Stimulated activated naive CD4-positive, alpha-beta T cell (primary cell): ENCODE results near the gene VAMP7.
"Not testable (repeated sequence)": the region's sequence is repeated elsewhere in the genome, so short reads cannot be mapped to it uniquely, and the experiment has no call there.

Experiments
- DNase-seq, 6 experiments: peaks; one replicate each; lab custom pipeline; 2025; lab: John Stamatoyannopoulos, UW

VAMP7 gene

GRCh38 chrX:155907661-155908060, 26.5 kb downstream of the VAMP7 start:
- not testable (repeated sequence) for DNase-seq

DNA sequence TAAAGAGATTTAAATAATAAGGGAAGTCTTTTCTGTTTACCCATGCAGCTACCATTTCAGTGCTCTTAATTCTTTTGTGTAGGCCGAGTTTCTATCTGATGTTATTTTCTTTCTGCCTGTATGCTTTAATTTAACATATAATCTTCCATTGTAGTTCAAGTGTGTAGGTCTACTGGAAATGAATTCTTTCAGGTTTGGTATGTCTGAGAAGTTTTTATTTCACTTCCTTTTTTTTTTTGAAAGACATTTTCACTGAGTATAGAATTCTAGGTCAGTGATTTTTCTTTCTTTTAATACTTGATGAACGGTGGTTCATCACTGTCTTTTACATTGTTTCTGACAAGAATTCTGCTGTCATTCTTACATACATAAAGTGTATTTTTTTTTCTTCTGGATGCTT, 42.1 kb downstream of the VAMP7 start:
- no peak for DNase-seq

DNA sequence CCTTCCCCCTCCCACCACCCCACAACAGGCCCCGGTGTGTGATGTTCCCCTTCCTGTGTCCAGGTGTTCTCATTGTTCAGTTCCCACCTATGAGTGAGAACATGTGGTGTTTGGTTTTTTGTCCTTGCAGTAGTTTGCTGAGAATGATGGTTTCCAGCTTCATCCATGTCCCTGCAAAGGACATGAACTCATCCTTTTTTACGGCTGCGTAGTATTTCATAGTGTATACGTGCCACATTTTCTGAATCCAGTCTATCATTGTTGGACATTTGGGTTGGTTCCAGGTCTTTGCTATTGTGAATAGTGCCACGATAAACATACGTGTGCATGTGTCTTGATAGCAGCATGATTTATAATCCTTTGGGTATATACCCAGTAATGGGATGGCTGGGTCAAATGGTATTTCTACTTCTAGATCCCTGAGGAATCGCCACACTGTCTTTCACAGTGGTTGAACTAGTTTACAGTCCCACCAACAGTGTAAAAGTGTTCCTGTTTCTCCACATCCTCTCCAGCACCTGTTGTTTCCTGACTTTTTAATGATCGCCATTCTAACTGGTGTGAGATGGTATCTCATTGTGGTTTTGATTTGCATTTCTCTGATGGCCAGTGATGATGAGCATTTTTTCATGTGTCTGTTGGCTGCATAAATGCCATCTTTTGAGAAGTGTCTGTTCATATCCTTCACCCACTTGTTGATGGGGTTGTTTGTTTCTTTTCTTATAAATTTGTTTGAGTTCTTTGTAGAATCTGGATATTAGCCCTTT, 49.9 kb downstream of the VAMP7 start:
- not testable (repeated sequence) for DNase-seq

DNA sequence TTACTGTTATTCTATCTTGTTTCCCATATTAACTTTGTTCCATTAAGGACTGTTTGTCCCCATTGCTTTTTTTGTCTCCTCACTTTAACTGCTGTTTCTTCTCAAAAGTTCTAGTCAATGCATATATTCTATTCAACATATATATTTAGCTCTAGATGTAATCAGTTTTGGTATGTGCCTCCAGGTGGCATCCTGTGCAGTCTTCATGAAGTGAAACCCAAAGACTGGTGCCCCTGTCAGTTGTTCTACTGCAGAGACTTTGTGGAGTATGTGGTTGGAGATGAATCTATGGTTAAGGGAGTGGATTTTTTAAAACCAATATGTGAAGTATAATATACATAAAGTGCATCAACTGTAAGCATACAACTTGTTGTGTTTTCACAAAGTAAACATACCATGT, 57.0 kb downstream of the VAMP7 start:
- no peak for DNase-seq

DNA sequence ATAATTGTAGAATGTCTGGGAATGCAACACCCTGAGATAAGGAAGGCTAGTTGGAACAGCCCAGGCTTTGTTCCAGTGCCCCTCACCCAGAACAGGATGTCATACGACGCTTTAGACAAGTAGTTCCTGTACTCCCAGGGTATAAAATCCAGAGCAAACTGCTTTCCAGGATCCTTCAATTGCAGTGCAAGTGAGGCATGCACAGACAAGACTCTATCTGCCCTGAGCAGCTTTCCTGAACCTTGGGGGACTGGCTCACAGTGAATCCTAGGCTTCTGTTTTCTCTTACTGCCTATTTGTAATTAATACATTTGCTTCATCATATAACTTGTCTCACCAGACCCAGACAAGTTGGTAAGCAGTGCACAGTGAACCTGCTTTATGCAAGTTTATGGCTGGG, 68.0 kb downstream of the VAMP7 start:
- no peak for DNase-seq

GRCh38 chrX:155951237-155951789, 70.2 kb downstream of the VAMP7 start:
- DNase-seq = no peak

GRCh38 chrX:155953055-155953454, 71.9 kb downstream of the VAMP7 start:
- DNase-seq = no peak

DNA sequence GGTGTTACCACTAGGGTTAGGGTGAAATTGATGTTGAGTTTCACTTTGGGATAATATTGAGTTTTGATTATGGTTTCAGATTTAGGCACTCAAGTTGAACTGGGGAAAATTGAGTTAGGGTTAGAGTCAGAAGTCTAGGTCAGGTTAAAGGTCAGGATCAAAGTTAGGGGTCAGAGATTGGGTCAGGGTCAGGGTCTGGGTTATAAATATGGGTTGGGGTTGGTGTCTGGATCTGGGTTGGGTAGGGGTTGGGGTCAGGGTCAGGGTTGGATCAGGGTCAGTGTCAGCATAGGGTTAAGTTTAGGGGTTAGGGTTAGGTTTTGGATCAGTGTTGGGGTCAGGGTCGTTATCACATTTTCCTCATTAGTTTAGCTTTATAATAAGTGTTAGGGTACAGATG, 73.6 kb downstream of the VAMP7 start:
- DNase-seq = no peak

- no peak for DNase-seq
Measured at GRCh38 chrX:155956099-155956498, 75.0 kb downstream of the VAMP7 start.

- no peak for DNase-seq
Measured at GRCh38 chrX:155956649-155957048, 75.5 kb downstream of the VAMP7 start.

- no peak for DNase-seq
Measured at GRCh38 chrX:155957843-155958242, 76.7 kb downstream of the VAMP7 start.

- no peak for DNase-seq
Measured at GRCh38 chrX:155959018-155959587, 78.0 kb downstream of the VAMP7 start.

DNA sequence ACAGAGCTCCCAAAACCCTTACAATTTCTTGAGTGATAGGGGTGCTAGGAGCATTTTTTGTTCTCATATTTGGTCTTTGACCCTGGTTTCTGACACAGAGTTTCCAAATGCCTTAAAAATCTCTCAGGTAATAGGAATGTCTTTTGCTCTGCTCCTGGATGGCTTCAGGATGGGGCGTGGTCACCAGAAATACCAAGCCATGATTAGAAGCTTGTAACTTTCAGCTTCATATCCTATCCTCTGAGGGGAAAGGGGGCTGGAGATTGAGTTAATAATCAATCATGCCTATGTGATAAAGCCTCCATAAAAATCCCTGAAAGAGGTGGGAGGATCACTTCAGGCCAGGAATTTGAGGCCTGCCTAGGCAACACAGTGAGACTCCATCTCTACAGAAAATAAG, 81.8 kb downstream of the VAMP7 start:
- no peak for DNase-seq

DNA sequence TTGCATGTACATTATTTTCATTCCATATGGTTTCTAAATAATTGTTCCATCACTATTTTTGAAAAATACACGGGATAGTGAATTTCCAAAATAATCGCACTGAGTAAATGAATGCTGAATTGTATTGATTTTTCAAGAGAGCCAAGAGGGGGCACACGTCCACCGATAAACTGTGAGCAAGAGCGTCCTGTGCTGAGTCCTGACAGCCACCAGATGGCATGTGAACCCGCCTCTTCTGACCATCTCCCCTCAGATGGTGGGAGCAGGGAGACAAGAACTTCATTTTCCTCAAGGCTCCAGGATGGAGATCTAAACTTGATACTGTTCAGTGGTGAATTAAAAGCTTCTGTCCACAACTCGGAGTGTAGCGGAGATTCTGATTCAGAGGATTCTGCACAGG, 85.7 kb downstream of the VAMP7 start:
- DNase-seq = peak in 1 of 6 experiments; percentile 1

DNA sequence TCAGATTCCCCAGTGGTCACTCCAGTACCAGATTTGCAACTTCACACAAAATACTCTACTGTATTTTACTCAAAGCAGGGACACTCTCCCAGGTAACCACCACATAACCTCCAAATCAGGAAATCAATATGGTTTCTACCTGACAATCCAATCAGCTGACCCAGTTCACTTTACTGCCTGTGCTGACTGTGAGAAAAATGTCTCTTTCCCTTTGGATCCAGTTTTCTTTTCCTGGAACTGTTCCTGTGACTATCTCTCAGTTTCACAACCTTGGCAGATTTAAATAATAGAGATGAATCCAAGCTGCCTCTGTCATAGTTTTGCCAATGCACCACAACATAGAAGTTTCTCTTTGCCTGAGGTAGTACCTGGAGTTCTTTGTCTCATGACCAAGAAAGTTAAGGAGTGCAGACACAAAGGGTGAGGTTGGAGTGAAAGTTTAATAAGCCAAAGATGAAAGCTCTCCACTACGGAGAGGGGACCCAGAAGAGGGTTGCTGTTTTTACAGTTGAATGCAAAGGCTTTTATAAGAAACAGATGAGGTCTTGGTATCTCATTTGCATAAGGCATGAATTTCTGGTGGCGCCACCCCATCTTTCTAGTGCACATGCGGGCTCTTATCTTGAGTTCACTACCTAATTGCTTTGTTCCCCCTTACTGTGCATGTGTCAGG, 86.6 kb downstream of the VAMP7 start:
- DNase-seq = no peak

DNA sequence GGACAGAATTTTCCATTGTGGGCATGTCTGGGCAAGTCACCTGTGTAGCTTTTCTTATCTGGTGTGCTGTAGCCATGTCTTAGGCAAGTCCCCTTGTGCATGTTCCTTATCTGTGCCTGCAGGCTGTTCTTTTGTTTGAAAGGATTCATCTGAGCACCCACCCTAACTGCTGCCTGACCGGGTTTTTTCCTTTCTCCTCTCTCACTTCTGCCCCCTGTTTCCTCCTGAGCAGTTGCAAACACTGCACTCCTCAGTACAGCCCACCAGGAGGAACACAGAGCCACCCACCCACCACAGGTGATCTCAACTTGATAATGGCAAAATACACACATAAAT, 87.1 kb downstream of the VAMP7 start:
- no peak for DNase-seq

GRCh38 chrX:155968791-155969190, 87.6 kb downstream of the VAMP7 start:
- DNase-seq = no peak

DNA sequence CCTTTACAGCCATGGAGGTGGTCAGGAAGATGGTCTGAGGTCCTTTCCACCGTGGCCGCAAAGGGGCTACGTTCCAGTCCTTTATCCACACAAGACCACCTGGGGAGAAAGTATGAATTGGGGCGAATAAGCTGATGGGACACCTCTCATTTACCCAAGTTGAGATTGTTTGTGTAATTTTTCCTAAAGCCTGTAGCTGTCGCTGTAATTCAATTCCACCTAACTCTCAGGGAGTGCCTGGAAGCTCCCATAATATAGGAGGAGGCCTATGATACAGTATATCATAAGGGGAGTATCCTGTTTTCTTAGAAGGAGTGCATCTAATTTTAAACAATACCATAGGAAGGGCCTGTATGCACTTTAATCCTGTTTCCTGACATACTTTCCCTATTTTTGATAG, 90.5 kb downstream of the VAMP7 start:
- DNase-seq = not testable (repeated sequence)

- not testable (repeated sequence) for DNase-seq
Measured at GRCh38 chrX:155972241-155972640, 91.1 kb downstream of the VAMP7 start.

DNA sequence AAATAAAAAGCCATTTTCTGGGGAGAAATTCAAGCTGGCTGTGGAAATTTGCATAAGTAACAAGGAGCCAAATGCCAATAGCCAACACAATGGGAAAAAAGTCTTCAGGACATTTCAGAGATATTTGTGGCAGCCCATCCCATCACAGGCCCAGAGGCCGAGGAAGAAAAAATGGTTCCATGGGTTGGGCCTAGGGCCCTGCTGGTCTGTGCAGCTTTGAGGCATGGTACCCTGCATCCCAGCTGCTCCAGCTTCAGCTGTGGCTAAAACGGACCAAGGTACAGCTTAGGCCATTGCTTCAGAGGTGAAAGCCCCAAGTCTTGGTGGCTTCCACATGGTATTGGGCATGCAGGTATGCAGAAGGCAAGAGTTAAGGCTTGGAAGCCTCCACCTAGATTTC, 102.2 kb downstream of the VAMP7 start:
- DNase-seq = no peak

DNA sequence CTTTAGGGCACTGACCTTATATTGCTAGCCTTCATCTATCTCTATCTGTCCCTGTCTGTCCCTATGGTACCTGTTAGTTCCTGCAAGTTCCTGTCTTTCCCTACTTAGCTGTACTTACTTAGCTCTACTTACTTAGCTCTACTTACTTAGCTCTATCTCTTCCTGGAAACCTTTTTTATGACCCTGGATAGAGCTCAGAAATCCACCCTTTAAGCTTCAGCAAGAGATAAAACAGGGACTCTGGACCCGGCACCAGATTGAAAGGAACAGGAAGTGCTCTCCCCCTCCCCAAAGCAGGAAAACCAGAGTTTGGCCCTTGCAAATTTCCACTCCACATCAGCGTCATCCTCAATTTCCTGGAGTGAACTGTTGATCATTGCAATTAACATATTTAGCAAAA, 104.1 kb downstream of the VAMP7 start:
- no peak for DNase-seq

GRCh38 chrX:155986995-155987394, 105.8 kb downstream of the VAMP7 start:
- DNase-seq = not testable (repeated sequence)

GRCh38 chrX:155988859-155989258, 107.7 kb downstream of the VAMP7 start:
- no peak for DNase-seq
